A172 (cell line): Measurements from ENCODE around the gene RAB8B. TPM values are rescaled to one million over a fixed set of nuclear protein-coding genes. Genes with fewer than 3 reads are reported as not detected.

Source experiments
- DNase-seq: peaks from one replicate; pipeline ENCODE4 v3.0.0-alpha.2; 2015; ENCODE audit warnings: low spot score
- total RNA-seq: library from RNA; depleted of rRNA; stranded (reverse); fragments of >200 nt; shearing (Covaris generic); gene quantifications from 2 replicates; pipeline ENCODE4 v1.2.3, GENCODE V29; 2014; rRNA removed

Gene RAB8B
- 18.2 and 20.5 TPM in 2 replicates for total RNA-seq

DNA sequence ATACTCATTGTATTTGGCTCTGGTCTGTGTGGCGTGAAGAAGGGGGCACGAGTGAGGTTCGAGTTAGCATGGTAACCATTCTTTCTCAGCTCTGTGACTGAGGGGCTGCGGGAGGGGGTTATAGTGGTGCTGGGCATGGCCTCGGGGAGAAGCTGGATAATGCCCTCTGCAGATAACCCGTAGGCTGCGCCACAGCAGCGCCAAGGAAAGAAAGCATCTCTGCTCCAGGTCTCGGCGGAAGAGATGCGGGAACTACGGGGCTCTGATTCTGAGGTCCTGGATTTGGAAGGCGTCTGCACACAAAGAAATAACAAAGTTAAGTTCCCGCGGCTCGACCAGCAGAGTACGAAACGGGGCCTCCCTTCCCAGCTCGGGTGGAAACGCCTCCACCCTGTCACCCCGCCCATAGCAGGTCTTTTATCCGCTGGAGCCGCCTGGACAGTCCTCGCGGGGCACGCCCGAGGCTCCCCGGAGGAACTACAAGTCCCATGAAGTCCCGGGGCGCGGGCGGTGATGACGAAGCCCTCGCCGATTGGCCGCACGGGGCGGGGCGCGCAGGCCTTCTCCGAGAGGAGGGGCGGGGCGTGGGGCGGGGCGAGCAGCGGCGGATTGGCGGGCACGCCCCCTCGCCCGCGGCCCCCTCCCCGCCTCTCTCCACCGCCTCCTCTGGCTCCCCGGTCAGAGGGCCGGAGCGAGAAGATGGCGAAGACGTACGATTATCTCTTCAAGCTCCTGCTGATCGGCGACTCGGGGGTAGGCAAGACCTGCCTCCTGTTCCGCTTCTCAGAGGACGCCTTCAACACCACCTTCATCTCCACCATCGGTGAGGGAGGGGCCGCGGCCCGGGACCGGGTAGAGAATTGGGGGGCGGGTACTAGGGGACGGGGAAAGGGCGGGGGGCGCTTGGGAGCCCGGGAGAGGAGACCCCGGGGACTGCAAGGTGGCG, at the start of gene RAB8B:
Gene RAB8B (plus strand): TSS at position 681 of the 946 bp plus-strand sequence. CDS start 19 bp downstream, at position 700.
- DNase-seq: peak; percentile 90

DNA sequence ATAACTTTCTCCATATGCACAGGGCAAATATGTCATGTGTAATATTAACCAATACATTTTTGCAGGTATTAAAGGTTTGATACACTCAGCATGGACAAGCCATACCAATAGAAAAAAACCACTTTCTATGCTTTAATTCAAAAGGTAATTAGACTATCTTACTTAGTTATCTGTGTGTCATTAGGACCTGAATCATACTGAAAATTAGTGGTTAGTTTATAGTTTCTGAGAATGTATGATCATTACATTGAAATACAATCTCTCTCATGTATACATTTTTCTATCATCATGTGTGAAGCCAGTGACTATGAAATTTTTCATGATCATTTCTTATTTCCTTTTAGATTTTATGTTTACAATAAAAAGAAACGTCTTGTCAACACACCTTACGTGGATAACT, 48.5 kb upstream of the RAB8B start:
- DNase-seq: no peak

GRCh38 chr15:63145426-63145825, 44.0 kb upstream of the RAB8B start:
- no peak for DNase-seq

DNA sequence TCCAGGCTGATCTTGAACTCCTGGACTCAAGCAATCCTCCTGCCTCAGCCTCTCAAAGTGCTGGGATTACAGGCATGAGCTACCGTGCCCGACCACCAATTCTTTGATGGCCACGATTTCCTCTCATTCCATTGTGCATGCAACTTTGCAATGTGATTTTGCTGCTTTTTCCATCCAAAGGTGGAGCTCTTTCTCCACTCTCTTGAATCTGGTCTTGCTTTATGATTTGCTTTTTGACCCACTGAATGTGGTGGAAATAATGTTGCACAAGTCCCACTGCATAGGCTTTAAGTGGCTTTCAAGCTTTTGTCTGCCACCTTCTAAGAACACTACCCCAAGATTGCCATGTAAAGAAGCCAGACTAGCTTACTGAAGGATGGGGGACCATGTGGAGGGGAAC, 42.7 kb upstream of the RAB8B start:
- DNase-seq: no peak

- no peak for DNase-seq
Observed at GRCh38 chr15:63151665-63152064, 37.7 kb upstream of the RAB8B start.

DNA sequence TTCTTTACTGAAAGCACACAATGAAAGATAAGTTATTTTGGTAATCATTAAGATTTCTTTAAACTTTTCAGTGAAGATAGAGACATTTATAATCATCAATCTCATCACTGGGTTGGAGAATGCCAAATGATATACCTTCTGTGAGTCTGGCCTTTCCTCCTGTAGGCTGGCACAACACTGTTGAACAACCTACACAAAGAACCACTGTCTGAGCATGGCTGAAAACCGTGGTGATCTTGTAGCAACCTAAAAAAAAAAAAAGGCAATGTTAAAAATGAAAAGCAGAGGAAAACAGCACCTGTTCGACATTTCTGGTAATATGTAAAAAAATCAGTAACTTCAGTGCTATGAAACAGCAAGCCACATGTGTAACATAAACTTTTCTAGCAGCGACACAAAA, 33.9 kb upstream of the RAB8B start:
- no peak for DNase-seq

GRCh38 chr15:63156086-63156710, 33.2 kb upstream of the RAB8B start:
- peak; percentile 14 for DNase-seq

DNA sequence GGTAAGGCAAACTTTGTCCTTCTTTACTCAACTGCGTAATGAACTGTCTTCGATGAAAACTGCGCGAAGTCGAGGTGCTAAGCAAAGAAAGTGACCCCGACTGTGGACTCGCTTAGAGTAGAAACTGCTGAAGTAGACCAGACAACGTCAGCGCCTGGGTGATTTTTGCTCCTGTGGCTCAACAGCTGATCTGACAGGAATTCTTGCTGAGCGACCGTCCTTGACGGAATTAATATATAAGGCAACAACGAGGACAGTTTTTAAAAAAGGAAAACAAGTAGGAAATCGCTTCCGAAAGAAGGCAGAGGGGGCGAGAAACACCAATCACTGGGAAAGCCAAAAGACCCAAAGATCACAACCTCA, 32.7 kb upstream of the RAB8B start:
- peak; percentile 49 for DNase-seq

- peak; percentile 82 for DNase-seq
Observed at GRCh38 chr15:63157118-63157843, 32.1 kb upstream of the RAB8B start, which contains the start of gene RPS27L. Gene RPS27L (minus strand): TSS chr15:63157477. CDS start chr15:63157405, 72 bp downstream.

GRCh38 chr15:63157891-63158431, 31.4 kb upstream of the RAB8B start:
- peak; percentile 60 for DNase-seq

DNA sequence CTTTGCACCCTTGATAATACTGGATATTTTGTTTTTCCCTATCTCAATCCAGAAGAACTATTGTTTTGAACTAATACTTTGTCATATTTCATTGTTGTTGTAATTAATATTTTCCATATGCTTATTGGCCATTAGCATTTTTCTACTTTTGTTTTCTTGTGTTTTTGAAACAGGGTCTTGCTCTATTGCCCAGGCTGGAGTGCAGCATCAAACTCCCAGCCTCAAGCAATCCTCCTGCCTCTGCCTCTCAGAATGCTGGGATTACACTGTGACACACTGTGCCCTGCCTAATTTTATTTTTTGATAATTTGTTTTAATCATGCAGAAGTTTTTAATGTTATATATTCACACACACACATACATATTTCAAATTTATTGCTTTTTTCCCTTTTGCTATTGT, 28.8 kb upstream of the RAB8B start:
- DNase-seq: no peak

- no peak for DNase-seq
Observed at GRCh38 chr15:63163217-63163616, 26.2 kb upstream of the RAB8B start.

GRCh38 chr15:63165166-63165859, 24.1 kb upstream of the RAB8B start:
- DNase-seq: no peak

GRCh38 chr15:63166219-63166618, 23.2 kb upstream of the RAB8B start:
- no peak for DNase-seq

GRCh38 chr15:63169788-63170187, 19.6 kb upstream of the RAB8B start:
- no peak for DNase-seq

DNA sequence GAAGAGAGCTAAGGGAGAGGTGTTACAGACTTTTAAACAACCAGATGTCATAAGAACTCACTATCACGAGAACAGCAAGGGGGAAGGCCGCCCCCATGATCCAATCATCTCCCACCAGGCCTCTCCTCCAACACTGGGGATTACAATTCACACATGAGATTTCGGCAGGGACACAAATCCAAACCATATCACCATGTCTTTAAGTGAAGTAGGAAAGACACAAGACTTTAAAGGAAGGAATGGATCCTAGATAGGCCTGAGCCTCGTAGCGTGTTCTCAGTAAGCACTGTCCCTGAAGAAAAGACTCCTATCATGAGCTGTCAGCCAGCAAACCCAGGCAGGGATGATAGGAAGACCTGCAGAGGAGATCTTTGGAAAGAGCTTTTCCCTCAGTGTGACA, 17.0 kb upstream of the RAB8B start:
- no peak for DNase-seq

GRCh38 chr15:63172851-63173451, 16.5 kb upstream of the RAB8B start:
- DNase-seq: no peak

DNA sequence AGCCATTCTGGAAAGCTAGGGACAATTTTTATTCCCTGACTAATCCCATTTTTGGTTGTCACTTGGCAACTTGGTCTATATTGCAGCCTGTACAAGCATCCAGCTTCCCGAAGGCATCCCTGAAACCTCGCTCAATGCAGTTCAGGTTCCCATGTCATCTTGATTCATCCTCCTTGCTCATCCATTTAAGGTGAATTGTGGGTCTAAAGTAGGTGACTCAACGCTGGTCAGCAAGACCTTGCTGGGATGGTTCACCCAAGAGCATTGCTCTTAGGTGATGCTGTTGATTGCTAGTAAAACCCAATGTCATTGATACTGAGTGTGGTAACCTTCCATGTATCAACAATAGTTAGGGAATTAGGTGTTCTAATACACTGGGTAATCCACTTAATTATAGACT, 13.1 kb upstream of the RAB8B start:
- DNase-seq: peak; percentile 44

GRCh38 chr15:63178034-63178433, 11.4 kb upstream of the RAB8B start:
- no peak for DNase-seq

DNA sequence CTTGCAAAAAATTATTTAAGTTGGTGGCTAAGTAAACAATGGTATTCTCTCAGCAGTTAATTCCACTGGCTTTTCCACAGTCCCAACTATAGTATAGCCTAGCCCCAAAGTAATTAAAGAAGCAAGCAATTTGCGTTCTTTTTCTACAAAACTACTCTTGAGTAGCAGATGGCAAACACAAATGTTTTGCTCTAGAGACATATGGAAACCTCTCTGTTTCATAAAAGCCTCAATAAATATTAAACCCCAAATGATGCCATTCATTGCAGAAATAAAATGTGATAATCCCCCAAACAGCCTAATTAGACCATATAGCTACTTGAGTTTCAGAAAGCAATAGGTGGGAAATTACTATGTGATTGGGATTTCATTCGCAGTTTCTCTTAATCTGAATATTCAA, 8.7 kb upstream of the RAB8B start:
- no peak for DNase-seq

DNA sequence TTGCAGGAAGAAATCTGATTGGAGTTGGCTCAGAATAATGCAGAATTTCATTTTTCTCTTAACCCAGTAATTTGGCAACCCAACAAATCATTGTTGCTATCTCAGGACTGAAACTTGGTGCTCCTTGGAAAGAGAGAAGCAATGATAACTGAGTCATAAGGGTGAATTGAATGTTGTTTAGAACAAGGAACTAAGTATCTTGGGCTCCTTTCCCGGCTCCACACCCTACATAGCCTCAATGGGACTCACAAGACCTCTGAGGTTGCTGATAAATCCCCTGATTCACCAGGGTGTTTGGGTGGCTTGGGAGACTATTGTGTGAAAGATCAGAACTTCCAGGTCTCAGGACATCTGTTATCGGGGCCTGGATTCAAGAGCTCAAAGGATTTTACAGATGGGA, 7.8 kb upstream of the RAB8B start:
- no peak for DNase-seq
